ENCODE measurements around the gene TGM5. TPM values are rescaled to one million over a fixed set of nuclear protein-coding genes. Genes with fewer than 3 reads are reported as not detected.

TGM5 gene
- total RNA-seq, 1 donor from 2014 or later = 0.22 TPM

DNA sequence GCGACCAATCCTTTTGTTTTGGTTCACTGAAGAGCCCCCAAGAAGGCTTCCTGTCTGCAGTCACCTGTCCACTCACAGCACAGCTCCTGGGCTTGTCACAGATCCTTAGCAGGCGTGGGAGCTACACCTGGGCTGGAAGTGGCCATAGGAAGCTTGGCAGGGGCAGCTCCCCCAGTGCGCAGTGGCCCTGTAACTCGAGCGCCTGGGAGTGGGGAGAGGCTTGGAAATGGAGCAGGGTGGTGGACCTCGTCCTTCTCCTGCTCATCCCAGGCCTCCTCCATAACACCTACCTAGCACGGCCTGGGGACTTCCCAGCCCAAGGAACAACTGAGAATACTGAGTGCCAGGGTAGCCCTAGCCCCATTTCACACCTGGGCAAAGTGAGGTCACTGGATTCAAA lies 19.3 kb upstream of the TGM5 start:
- TF ChIP-seq, protein P1, sequence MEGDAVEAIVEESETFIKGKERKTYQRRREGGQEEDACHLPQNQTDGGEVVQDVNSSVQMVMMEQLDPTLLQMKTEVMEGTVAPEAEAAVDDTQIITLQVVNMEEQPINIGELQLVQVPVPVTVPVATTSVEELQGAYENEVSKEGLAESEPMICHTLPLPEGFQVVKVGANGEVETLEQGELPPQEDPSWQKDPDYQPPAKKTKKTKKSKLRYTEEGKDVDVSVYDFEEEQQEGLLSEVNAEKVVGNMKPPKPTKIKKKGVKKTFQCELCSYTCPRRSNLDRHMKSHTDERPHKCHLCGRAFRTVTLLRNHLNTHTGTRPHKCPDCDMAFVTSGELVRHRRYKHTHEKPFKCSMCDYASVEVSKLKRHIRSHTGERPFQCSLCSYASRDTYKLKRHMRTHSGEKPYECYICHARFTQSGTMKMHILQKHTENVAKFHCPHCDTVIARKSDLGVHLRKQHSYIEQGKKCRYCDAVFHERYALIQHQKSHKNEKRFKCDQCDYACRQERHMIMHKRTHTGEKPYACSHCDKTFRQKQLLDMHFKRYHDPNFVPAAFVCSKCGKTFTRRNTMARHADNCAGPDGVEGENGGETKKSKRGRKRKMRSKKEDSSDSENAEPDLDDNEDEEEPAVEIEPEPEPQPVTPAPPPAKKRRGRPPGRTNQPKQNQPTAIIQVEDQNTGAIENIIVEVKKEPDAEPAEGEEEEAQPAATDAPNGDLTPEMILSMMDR (conservative IDR thresholded peaks at IDR 0.05) = no peak
- no peak overlapping the region for H3K4me3 Mint-ChIP-seq
- peak; percentile 61 for DNase-seq (ENCODE audit: extremely low spot score, unreplicated experiment)
- no peaks in the 10 kb centered on the region for H3K9me3 Mint-ChIP-seq
- no peaks in the 10 kb centered on the region for H3K36me3 Mint-ChIP-seq
- no peak overlapping the region for H3K27ac Mint-ChIP-seq
- H3K27me3 Mint-ChIP-seq = peaks cover 30% of the 10 kb centered on the region
- peaks cover 6% of the 10 kb centered on the region for H3K4me1 Mint-ChIP-seq (ENCODE audit: unreplicated experiment)

DNA sequence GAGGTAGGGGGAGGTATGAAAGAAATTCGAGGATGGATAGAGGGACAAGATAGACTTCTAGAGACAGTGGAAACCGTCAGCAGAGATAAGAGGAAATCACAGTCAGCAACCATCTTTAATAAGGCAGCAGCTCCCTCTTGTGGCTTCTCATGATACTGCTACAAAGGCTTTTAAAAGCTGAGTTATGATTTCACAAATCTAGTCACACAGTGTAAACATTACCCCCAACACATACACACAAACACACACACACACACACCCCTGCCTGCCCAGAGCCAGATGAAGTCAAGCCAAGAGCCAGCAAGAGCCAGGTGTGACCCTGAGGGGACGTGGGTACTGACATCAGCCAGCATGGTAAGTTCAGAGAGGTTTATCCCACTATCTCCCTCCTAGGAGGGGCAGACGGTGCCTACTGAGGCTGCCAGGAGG lies 18.9 kb upstream of the TGM5 start:
- H3K4me1 Mint-ChIP-seq (ENCODE audit: unreplicated experiment) = peaks cover 6% of the 10 kb centered on the region
- H3K27ac Mint-ChIP-seq = no peak overlapping the region
- no peaks in the 10 kb centered on the region for H3K36me3 Mint-ChIP-seq
- TF ChIP-seq, protein P1 (conservative IDR thresholded peaks at IDR 0.05) = peak; percentile 91
- H3K9me3 Mint-ChIP-seq = no peaks in the 10 kb centered on the region
- DNase-seq (ENCODE audit: extremely low spot score, unreplicated experiment) = peak; percentile 58
- H3K27me3 Mint-ChIP-seq = peaks cover 27% of the 10 kb centered on the region
- H3K4me3 Mint-ChIP-seq = no peak overlapping the region

DNA sequence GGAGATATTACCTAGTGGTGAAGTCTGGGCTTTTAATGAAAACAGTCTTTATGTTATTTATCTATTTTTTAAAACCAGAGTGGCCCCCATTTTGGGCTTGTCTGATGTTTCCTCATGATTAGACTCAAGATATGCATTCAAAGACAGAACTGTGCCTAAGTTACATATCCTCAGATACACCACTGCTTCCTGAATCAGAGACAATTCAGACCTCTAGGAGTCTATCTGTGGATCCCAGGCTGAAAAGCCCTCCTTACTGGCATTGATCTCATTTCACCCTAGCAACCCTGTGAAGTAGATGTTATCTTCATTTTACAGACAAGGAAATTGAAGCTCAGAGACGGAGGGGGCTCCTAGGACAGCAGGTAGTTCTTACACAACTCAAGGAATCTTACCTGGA lies 16.8 kb upstream of the TGM5 start:
- Mint-ChIP-seq H3K4me3 (no peak overlapping the region), H3K4me1 (ENCODE audit: unreplicated experiment) (peaks cover 6% of the 10 kb centered on the region), H3K27me3 (peaks cover 34% of the 10 kb centered on the region), H3K9me3 (no peaks in the 10 kb centered on the region), H3K27ac (no peak overlapping the region), H3K36me3 (no peaks in the 10 kb centered on the region)
- TF ChIP-seq, protein P1 (conservative IDR thresholded peaks at IDR 0.05) = no peak
- peak; percentile 42 for DNase-seq (ENCODE audit: extremely low spot score, unreplicated experiment)

DNA sequence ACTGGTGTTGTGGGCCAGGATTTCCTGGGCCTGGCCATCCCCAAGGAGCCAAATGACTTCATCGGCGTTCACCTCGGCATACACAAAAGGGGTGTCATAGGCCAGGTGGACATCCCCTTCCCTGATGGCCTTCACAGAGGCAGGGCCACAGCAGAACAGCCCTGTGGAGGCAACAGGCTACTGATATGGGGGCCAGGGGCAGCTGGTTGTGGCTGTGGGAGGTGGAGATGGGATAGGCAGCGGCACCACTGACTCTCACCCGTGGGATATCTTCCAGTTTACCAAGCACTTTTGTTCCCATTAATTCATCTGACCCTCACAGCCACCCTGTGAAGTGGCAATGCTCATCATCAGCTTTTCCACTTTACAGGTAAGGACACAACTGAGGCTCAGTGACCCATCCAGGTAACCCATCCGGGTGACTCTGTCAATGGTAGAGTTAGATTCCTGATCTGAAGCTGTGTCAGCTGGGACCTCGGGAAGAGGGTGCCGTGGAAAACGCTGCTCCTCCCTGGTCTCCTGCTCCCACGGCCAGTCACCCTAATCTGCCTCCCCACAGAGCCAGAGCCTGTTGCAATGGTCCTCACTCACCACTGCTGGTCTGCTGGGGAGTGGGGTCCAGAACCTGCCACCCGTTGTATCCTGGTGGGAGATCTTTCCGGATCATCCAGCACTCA lies 15.3 kb upstream of the TGM5 start:
- no peak overlapping the region for H3K4me3 Mint-ChIP-seq
- no peaks in the 10 kb centered on the region for H3K9me3 Mint-ChIP-seq
- H3K27ac Mint-ChIP-seq = no peak overlapping the region
- H3K27me3 Mint-ChIP-seq = peaks cover 26% of the 10 kb centered on the region
- H3K4me1 Mint-ChIP-seq (ENCODE audit: unreplicated experiment) = peaks cover 6% of the 10 kb centered on the region
- no peaks in the 10 kb centered on the region for H3K36me3 Mint-ChIP-seq
- TF ChIP-seq, protein P1 (conservative IDR thresholded peaks at IDR 0.05) = no peak
- no peak for DNase-seq (ENCODE audit: extremely low spot score, unreplicated experiment)

DNA sequence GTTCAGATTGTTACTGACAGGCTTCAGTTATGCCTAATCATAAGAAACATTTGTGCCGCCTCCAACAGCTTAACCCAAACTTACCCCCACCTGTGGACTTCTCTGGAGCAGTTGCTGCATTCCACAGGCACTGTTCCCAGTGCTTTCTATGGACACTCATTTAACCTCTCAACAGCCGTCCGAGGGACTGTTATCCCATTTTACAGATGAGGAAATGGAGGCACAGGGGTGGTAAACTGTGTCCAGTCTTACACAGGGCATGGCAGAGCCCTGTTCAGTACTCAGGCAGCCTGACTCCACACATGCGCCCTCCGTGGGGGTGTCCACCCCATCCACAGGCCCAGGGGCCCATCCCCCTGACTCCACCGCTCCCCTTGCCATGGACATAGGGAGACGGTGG lies 14.3 kb upstream of the TGM5 start:
- Mint-ChIP-seq H3K36me3 (no peaks in the 10 kb centered on the region), H3K27ac (no peak overlapping the region), H3K9me3 (no peaks in the 10 kb centered on the region), H3K27me3 (peaks cover 23% of the 10 kb centered on the region), H3K4me3 (no peak overlapping the region), H3K4me1 (ENCODE audit: unreplicated experiment) (peaks cover 6% of the 10 kb centered on the region)
- TF ChIP-seq, protein P1 (conservative IDR thresholded peaks at IDR 0.05) = no peak
- no peak for DNase-seq (ENCODE audit: extremely low spot score, unreplicated experiment)

Measured in type B pancreatic cell (in vitro differentiated cells).